ENCODE data around the gene NSUN7. TPM values are rescaled to one million over a fixed set of nuclear protein-coding genes. Genes with fewer than 3 reads are reported as not detected.
A peak's percentile ranks its signal among the peaks of the same experiment; 100 is the strongest.
"Not testable (repeated sequence)": the region's sequence is repeated elsewhere in the genome, so short reads cannot be mapped to it uniquely, and the experiment has no call there.

The NSUN7 gene, protein sequence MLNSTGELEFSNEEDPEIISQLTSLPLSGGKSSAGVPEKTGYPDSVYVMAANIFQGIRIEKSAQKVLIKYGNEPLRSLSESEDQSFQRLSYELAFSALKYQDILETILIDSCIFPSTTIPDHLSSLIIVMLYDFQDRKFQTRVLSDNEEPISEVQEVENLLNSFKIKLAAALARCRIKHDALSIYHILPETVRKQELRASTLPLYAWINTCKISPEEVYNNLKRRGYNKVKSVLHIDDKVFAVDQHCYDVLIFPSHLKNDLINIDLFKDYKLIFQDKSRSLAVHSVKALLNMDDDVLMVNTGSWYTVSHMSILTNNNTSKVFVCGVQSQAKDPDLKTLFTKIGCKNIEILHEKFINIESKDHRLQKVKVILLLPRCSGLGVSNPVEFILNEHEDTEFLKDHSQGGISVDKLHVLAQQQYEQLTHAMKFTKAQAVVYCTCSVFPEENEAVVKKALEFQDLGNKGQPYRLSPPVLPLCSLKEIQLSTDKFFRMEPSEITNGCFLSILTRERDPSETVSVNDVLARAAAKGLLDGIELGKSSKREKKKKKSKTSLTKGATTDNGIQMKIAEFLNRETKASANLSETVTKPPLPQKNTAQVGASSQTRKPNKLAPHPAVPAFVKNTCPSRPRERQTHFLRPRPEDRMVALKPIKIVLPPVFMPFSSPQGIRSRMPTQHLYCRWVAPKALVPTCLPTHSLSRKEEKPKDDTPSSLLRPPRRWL
- polyA plus RNA-seq (ENCODE audit: insufficient read length): 20.2 TPM
- long read RNA-seq, donor 1, partial matches to known transcripts: 0 of 3 reads
- long read RNA-seq, donor 1, other reads (novel, unspliced or antisense): 0 of 3 reads
- long read RNA-seq, donor 2, partial matches to known transcripts: 0 of 3 reads
- long read RNA-seq, donor 2, other reads (novel, unspliced or antisense): 0 of 3 reads
- long read RNA-seq, donor 3, partial matches to known transcripts: 0 of 3 reads
- long read RNA-seq, donor 3, other reads (novel, unspliced or antisense): 0 of 3 reads
- long read RNA-seq, donor 4: 0 reads
- long read RNA-seq, donor 5, partial matches to known transcripts: 6 of 8 reads
- long read RNA-seq, donor 5, other reads (novel, unspliced or antisense): 0 of 8 reads
- long read RNA-seq, donor 6, partial matches to known transcripts: 0 of 4 reads
- long read RNA-seq, donor 6, other reads (novel, unspliced or antisense): 0 of 4 reads
- long read RNA-seq, donor 7, partial matches to known transcripts: 0 of 2 reads
- long read RNA-seq, donor 7, other reads (novel, unspliced or antisense): 0 of 2 reads
- long read RNA-seq, donor 8: 0 reads

GRCh38 chr4:40749717-40750460 is at the start of gene NSUN7:
Gene NSUN7 (plus strand): TSS chr4:40749955. CDS start chr4:40750694, 739 bp downstream.
- peak; percentile 76 for DNase-seq

DNA sequence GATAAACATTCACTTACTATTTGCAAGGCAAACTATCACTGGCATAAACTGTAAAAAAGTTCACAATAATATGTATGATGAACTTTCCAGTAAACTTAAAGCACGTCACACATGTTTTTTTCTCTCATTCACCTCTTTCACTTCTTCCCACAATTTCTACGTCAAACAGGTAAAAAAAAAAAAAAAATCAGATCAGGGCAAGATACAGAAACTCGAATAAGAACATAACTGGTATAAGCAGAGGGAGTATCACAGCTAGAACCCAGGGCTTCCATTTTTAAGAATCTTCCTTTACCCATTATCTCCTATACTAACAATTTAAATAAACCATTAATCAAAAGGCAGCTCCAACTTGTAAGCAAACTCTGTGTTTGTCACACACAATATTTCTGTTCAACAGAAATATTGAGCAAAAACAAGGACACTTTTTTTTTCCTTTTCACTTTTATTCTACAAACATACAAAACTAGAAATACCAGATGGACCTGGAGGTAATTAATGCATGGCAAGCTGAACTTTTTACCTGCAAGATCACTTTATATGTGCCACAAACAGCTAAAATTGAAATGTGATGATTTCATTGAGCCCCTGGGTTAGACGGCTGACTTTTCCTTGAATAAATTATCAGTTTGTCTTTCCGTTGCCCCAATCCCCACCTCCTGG is 47.5 kb upstream of the NSUN7 start:
- no peak for DNase-seq

DNA sequence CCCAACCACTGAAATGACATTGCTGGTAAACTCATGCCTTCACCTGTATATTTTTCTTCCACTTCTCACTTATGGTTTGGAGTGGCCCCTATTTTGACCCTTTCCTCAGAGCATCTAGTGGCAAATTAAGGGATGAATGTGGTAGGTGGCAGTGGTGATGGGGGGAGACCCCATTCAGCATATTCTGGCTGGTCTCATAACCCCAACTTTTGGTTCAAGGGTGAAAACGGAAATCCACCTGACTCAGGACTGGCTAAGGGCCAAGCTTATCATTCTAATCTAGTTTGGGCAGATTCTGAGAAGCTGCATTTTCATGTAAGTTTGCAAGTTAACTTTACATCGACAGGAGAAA is 47.0 kb upstream of the NSUN7 start:
- no peak for DNase-seq

DNA sequence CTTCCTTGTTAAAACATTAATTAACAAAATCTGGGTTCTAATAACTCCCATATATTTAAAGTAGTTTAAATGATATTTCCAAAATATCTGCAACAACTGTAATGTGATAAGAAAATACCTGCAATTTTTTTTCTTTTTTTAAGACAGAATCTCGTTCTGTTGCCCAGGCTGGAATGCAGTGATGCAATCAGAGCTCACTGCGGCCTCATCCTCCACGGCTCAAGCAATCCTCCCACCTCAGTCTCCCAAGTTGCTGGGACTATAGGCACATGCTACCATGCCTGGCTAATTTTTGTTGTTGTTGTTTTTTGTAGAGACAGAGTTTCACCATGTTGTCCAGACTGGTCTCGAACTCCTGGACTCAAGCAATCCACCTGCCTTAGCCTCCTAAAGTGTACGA is 45.7 kb upstream of the NSUN7 start:
- no peak for DNase-seq

DNA sequence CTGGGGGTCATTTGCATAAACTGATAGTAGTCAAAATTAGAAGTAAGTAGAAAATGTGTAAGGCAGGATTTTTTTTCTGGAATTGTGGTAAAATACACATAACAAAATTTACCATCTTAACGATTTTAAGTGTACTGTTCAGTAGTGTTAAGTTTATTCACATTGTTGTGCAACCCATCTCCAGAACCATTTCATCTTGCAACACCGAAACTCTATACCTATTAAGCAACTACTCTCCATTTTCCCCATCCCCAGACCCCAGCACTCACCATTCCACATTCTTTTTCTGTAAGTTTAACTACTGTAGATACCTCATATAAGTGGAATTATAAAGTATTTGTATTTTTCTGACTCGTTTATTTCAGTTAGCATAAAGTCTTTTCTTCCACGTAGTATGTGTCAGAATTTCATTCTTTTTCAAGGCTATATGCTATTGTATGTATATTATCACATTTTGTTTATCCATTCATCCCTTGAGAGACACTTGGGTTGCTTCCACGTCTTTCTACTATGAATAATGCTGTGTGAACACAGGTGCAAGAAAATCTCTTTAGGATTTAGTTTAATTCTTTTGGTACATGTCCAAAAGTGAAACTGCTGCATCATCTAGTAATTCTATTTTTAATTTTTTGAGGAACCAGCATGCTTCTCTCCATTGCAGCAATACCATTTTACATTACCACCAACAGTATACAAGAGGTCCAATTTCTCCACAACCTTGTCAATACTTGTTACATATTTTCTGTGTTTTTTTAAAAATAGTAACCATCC is 39.1 kb upstream of the NSUN7 start:
- no peak for DNase-seq

DNA sequence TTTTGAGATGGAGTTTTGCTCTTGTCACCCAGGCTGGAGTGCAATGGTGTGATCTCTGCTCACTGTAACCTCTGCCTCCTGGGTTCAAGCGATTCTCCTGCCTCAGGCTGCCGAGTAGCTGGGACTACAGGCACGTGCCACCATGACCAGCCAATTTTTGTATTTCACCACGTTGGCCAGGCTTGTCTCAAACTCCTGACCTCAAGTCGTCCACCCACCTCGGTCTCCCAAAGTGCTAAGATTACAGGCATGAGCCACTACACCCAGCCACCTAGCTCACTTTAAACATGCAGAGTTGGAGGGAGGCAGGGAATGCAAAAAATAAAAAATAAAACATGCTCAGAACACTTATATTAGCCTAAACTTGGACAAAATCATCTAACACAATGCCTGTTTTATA is 36.8 kb upstream of the NSUN7 start:
- not testable (repeated sequence) for DNase-seq

DNA sequence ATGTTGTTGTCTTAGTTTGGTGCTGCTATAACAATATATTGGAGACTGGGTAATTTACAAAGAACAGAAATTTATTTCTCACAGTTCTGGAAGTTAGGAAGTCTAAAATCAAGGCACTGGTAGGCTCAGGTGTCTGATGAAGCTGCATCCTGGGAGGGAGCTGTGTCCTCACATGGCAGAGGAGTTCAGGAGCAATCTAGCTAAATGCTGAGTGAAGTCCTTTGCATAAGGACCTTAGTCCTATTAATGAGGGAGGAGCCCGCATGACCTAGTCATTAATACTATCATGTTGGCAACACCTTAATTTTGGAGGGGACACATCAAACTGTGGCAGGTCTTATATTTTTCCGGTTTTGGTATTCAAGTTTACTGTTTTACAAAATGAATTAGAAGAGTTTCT is 36.0 kb upstream of the NSUN7 start:
- DNase-seq: no peak

DNA sequence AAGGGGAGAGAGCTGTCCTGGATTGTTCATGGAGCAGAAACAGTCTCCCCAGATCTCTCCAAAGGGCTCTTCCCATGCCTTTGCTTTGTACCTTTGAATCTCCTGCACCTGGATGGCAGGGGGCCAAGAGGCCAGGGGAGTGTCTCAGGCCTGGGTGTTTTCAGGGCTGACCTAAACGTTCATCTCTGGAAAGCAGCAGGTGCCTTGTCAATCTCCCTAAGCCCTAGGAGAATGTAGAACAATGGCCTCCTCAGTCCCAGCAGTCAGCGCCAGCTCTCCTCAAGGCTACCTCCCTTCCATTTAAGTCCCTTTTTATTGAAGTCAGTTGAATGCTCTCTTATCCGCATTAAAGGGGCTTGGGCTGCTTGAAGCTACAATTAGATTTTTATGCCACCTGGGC is 31.2 kb upstream of the NSUN7 start:
- DNase-seq: no peak

- DNase-seq: peak; percentile 69
These were observed 30.6 kb upstream of the NSUN7 start for GRCh38 chr4:40719008-40719623.

DNA sequence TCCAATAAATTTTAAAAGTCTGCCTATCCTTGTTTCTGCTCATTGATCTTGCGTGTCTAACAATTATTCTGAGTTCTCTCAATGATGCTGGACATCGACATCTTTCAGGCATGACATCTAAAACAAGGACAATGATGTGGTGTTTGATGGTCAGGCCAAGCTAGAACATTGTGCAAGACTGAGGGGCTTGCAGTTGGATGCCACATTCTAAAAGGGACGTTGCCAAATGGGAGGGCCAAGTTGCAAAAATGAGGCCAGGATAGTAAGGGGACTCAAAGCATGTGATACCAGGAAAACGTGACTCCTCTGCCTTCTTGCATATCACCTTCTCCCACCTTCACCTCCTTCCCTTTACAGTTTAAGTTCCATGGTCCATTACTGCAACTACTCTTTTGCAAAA is 29.4 kb upstream of the NSUN7 start:
- DNase-seq: no peak

GRCh38 chr4:40720916-40721315 is 28.8 kb upstream of the NSUN7 start:
- DNase-seq: no peak

DNA sequence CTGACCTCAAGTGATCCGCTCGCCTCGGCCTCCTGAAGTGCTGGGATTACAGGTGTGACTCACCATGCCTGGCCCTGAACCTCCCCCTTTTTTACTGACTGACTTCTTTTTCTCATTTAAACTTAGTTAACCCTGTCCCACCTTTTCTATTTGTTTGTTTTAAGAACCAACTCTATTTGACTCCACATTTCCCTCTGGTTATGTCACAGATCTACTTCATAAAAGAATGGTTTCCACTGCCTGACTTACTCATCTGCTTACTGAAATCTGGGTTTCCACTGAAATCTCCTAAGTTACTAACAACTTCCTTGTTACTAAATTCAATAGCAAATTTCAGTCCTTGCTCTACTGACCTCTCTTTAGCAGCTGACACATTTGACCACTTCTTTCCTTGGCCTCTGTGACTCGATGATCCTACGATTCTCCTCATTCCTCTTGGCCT is 28.0 kb upstream of the NSUN7 start:
- DNase-seq: no peak

DNA sequence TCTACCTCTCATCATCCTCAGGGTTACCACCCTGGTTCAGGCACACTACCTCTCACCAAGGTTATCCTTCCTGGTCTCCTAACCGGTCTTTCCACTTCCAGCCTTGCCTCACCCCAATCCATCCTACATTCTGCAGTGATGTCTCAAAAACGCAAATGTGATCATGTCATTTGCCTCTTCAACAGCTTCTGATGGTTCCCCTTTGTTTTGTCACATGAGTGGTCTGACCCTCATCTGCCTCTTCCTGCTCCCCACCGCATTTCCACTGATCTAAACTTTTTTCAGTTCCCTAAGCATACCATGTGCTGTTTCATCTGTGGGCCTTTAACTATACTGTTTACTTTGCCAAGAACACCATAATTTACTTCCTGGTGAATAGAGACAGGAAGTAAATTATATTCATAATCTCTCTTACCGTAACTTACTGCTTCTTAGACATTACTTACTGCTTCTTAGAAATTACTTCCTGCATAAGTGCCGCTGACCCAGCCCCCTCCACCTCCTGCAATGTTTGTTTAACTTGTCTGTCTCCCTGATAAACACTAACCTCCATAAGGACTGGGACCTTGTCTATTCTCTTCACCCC is 27.1 kb upstream of the NSUN7 start:
- no peak for DNase-seq

GRCh38 chr4:40723728-40724127 is 26.0 kb upstream of the NSUN7 start:
- no peak for DNase-seq

GRCh38 chr4:40728333-40728732 is 21.4 kb upstream of the NSUN7 start:
- DNase-seq: no peak

DNA sequence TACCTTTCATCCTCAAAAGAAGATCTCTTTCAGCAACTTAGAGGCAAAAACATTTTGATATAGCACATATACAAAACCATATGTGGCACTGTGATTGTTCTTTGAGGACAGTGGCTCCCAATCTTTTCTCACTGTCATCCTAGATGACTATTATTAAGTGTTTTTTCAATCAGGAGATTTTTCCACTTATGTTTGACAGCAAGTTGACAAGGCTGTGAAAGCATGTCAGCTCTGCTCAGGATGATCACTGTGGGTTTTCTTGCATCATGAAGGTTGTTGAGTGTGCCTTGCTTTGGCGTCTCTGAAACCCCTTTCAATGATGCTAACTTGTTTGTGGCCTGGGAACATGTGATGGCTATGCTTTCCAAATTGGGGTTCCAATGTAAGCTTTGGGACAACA is 20.2 kb upstream of the NSUN7 start:
- no peak for DNase-seq

GRCh38 chr4:40730091-40730679 is 19.6 kb upstream of the NSUN7 start:
- no peak for DNase-seq

DNA sequence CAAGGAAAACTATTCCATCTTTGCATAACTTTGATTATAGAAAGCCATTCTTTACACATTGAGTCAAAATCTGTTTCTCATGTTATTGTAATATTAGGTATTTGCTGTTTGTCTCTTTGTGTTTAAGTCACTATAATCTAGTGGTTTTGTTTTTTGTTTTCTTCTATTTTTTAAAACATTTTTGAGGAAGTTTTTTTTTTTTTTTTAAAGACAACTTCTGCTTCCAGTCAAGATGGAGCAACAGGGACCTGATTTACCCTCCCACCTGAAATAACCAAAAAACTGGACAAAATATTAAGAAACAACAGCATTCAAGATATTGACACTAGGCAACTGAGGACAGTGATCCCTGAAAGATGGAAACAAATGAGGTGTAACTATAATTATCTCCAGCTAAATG is 18.4 kb upstream of the NSUN7 start:
- DNase-seq: no peak

DNA sequence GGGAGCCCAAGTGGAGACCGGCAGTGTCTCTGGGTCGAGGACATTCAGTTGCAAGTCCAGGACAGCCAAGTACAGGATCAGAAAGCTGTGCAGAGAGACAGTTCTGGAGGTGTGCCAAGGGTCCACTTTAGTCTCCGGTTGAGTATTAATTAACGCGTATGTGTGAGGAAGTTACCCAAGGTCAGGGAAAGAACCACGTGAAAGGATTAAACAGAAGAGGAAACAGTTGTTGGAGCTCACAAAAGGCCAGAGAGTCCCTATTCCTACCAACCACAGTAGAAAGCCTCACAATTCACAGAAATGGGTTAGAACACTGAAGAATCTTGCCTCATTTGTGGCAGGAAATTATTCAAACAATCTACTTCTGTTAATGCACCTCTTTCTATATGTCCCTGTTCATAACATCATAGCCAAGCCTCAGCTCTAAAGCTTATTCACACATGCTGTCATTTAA is 17.9 kb upstream of the NSUN7 start:
- no peak for DNase-seq
